ENCODE data around the gene LGALS7B. TPM values are rescaled to one million over a fixed set of nuclear protein-coding genes. Genes with fewer than 3 reads are reported as not detected.
"Not testable (repeated sequence)": the region's sequence is repeated elsewhere in the genome, so short reads cannot be mapped to it uniquely, and the experiment has no call there.

The LGALS7B gene
- total RNA-seq, 1 donor from 2014 or later: not detected

DNA sequence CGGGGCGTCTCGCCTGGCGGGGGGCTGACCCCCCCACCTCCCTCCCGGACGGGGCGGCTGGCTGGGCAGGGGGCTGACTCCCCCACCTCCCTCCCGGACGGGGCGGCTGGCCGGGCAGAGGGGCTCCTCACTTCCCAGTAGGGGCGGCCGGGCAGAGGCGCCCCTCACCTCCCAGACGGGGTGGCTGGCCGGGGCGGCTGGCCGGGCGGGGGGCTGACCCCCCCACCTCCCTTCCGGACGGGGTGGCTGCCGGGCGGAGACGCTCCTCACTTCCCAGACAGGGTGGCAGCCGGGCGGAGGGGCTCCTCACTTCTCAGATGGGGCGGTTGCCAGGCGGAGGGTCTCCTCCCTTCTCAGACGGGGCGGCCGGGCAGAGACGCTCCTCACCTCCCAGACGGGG is 8.8 kb downstream of the LGALS7B start:
- DNase-seq: not testable (repeated sequence)

DNA sequence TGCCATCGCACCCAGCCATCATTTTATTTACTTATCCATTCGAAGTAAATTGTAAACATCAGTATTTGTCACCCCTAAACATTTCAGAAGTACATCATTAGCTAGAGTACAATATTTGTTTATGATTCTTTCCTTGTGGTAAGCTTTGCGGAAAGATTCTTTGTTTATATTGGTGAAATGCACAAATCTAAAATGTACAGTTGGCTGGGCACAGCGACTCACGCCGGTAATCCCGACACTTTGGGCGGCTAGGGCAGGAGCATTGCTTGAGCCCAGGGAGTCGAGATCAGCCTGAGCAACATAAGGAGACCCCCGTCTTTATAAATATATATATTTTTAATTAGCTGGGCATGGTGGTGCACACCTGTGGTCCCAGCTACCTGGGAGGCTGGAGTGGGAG is 10.1 kb downstream of the LGALS7B start:
- DNase-seq: no peak

DNA sequence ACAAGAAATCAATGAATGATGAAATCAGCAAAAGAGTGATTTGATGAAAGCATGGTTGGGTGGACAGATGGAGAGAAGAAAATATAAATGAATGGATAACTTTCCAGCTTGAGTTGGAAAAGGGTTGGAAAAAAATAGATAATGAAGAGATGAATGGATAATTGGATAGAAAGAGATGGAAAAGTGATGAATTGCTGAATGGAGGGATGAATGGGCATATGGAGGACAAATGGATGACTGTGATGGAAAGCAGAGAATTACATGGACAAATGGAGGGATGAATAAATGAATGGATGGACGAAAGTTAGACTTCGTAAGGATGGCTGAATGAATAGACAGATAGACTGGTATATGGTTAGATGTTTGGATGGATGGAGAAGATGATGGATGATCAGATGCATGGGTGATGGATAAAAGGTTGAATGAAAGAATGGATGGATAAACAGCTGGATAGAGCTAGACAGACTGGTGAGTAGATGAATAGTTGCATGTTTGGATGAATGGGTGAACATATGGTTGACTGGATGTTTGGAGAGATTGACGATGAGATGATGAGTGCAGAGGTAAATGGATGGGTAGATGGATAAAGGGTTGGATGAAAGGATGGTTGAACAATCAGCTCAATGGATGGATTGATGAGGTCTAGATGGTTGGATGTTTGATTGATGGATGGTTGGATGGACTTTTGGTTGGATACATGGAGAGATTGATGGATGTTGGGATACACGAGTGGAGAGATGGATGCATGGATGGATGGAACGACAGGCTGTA is 11.8 kb downstream of the LGALS7B start:
- DNase-seq: no peak

DNA sequence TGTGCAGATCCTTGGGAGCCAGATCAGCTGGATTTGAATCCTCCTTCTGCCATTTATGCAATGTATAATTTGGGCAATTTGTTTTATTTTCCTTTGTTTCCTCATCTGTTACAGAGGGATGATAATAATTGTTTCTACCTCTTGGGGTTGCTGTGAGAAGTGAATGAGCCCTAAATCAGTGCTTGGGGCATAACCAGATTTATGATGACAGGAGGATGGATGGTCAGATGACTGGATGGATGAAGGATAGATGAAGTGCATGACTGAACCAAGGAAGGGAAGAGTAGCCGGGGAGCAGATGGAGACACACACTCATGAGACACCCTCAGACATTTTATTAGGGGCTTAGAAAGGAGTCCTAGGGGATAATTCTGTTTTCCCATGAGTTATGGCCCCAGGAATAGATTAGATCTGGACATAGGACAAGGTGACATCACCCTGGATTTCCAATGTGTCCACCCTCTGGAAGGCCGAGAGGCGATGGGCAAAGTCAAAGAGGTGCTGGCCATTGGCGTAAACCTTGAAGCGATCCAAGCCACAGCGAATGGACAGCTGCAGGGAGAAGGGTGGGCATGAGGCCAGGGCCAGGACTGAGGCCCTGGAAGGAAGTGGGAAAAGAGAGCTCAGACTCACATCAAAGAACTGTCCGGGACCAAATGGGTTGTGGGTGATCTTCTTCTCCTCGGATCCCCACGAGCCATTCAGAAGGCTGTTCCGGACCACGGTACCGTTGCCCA is 12.5 kb downstream of the LGALS7B start:
- no peak for DNase-seq

DNA sequence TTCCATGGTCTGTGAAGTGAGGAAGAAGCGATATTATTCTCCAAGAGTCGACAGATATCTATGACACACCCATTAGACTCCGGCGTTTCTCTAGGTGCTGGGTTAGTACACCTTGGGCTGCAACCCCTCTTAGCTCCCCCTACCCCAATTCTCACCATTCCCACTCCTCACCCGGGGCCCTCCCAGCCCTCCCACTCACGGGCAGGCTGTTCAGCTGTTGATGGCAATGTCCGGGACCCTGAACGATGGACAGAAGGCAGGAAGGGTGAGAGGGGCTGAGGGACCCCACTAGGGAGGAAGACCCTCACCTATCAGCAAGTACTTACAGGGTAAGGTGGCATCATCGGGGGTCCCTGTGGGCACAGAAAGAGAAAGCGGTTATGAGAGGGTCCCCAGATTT is 14.5 kb downstream of the LGALS7B start:
- no peak for DNase-seq

DNA sequence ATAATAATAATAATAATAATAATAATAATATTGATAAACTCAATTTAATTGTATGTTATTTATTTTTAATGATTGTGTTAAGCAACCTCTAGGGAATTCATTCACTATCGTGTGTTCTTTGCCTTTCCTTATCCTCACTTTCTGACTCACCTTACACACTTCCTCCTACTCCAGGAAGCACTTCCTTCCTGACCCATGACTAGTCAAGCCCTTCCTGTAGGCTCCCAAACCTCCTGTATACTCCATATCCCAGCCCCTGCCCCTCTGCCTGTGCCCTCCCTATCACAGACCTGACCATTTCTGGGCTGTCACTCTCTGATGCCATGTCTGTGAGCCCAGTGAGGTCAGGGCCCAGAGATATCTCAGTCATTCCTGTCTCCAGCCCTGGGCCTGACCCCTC is 16.2 kb downstream of the LGALS7B start:
- DNase-seq: no peak

DNA sequence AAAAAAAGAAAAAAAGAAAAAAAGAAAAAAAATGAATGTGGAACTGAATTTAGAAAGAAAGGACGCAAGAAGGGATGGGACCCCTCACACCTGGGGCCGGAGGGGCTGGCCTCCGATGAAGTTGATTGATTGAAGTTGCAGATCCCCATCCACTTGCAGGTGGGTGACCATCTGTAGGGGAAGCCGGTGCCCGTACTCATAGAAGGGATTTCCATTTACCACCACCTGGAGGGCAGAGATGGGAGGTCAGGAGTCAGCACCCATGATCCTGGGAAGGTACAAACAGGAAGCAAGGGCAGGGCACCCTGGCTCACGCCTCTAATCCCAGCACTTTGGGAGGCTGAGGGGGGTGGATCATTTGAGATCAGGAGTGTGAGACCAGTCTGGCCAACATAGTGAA is 17.4 kb downstream of the LGALS7B start:
- no peak for DNase-seq

DNA sequence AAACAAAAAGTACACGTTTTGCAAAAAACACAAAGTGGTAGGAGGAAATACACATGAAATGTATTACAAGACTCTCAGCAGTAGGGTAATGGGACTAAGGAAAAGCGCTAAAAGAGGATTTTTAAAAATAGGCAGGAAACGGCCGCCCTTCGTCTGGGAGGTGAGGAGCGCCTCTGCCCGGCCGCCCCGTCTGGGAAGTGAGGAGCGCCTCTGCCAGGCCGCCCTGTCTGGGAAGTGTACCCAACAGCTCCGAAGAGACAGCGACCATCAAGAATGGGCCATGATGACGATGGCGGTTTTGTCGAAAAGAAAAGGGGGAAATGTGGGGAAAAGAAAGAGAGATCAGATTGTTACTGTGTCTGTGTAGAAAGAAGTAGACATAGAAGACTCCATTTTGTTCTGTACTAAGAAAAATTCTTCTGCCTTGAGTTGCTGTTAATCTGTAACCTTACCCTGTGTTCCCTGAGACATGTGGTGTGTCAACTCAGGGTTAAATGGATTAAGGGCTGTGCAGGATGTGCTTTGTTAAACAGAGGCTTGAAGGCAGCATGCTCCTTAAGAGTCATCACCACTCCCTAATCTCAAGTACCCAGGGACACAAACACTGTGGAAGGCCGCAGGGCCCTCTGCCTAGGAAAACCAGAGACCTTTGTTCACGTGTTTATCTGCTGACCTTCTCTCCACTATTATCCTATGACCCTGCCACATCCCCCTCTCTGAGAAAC is 18.5 kb downstream of the LGALS7B start:
- not testable (repeated sequence) for DNase-seq

DNA sequence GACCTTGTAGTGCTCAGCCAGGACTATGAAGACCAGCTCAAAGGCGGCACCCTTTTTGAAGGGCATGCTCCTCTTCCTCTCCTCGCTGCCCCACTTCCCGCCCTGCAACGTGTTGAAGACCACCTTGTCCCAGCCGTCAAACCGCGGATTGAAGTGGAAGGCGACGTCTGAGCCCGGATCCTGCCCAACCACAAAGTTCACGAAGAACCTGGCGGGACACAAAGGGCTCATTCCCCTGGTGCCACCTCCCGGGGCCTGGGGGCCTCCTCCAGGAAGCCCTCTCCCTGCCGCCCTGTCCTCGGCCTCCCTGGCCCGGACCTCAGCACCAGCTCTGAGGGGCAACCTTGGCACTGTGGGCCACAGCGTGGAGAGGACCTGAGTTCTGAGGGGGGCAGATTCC is 19.7 kb downstream of the LGALS7B start:
- DNase-seq: no peak

DNA sequence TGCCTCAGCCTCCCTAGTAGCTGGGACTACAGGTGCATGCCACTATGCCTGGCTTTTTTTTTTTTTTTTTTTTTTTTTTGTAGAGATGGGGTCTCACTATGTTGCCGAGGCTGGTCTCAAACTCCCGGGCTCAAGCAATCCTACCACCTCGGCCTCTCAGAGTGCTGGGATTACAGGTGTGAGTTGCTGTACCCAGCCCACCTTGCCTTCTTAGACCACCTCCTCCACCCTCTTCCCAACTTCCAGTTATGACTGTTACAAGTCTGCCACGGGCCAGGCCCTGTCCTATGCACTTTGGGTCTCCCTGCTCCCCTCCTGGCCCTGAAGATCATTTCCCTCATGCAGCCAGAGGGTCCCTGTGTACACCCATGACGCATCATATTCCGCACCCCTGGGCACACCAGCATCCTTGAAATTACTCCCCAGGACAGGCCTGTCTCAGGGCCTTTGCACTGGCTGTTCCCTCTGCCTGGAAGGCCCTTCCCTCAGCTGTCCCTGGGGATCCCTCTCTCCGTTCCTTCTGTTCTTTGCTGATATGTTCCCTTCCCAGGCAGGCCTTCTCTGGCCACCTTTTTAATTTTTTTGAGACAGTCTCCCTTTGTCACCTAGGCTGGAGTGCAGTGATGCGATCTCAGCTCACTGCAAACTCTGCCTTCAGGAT is 20.7 kb downstream of the LGALS7B start:
- DNase-seq: no peak

DNA sequence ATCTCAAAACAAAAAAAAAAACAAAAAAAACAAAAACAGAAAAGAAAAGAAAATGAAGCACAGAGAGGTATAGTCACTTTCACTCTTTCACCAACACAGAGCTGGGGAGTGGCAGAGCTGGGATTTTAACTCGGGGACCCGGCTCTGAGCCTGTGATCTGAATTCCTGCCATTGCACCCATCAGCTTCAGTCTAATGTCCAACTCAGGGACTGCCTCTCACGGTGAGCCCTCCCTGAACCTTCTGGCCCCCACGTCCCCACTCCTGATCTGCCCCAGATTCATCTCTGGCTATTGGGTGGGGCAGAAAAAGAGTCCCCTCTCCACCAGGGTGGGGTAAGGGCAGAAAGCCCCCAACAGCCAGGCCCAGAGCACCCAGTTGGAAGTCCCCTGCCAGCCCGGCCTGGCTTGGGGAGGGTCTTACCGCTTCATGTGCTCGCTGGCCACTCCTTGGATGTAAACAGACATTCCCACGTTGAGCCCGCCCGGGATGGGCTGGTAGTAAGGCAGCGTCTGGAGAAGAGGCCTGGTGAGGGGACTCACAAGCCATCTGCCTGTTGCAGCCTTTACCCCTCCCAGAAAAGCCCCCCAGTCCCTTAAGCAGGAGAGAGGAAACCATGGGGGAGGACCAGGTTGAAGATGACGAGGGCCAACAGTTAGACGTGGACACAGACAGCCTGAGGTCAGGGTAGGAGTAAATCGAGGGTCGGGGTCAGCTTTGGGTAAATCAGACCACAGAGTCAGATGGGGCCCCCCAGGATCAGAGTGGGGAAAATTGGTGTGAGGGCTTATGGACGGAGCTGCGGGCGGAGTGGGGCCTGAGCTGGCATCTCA is 23.2 kb downstream of the LGALS7B start:
- no peak for DNase-seq

DNA sequence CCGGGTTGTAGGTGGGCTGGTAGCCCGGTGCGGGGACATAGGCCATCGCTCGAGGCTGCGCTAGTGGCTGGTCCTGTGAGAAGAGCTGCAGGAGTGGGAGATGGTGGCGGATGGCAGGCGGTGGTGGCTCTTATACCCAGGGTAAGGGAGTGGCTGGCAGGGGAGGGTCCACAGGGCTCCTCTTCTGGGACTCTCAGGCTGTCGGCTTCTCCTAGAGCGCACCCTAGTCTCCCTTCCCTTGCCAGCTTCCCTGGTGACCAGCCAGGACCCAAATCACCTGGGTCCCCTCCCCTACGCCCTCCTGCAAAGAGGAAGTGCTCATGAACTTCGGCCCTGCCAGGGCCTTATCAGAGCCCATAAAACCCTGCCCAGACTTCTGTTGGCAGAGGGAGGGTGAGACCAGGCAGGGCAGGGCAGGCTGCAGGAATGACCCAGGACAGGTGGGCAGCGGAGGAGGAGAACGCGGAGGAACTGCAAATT is 23.9 kb downstream of the LGALS7B start, which contains the start of gene LGALS4:
TSS of gene LGALS4 (minus strand) at position 105 of the 480 bp plus-strand sequence. CDS start at position 46, 59 bp downstream.
- DNase-seq: no peak

DNA sequence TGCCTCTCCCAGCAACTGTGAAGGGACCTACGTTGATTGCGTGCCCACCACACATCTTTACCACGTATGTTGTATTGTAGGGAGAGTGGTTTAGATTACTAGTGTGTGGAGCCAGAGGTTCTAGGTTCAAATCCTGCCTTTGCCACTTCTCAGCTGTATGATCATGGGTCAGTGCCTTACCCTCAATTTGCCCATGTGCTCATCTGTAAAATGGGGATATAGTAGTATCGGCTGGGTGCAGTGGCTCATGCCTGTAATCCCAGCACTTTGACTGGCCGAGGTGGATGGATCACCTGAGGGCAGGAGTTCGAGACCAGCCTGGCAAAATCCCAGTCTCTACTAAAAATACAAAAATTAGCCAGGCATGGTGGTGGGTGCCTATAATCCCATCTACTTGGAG is 24.3 kb downstream of the LGALS7B start:
- no peak for DNase-seq

DNA sequence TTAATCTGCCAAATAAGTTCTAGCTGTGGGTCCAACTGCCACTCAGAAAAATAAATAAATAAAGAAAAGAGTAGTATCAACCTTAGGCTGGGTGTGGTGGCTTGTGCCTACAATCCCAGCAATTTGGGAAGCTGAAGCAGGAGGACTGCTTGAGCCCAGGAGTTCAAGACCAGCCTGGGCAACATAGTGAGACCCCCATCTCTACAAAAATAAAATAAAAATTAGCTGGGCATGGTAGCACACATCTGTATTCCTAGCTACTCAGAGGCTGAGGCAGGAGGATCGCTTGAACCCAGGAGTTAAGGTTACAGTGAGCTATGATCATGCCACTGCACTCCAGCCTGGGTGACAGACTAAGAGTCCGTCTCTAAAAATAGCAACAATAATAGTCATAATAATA is 24.9 kb downstream of the LGALS7B start:
- DNase-seq: not testable (repeated sequence)

DNA sequence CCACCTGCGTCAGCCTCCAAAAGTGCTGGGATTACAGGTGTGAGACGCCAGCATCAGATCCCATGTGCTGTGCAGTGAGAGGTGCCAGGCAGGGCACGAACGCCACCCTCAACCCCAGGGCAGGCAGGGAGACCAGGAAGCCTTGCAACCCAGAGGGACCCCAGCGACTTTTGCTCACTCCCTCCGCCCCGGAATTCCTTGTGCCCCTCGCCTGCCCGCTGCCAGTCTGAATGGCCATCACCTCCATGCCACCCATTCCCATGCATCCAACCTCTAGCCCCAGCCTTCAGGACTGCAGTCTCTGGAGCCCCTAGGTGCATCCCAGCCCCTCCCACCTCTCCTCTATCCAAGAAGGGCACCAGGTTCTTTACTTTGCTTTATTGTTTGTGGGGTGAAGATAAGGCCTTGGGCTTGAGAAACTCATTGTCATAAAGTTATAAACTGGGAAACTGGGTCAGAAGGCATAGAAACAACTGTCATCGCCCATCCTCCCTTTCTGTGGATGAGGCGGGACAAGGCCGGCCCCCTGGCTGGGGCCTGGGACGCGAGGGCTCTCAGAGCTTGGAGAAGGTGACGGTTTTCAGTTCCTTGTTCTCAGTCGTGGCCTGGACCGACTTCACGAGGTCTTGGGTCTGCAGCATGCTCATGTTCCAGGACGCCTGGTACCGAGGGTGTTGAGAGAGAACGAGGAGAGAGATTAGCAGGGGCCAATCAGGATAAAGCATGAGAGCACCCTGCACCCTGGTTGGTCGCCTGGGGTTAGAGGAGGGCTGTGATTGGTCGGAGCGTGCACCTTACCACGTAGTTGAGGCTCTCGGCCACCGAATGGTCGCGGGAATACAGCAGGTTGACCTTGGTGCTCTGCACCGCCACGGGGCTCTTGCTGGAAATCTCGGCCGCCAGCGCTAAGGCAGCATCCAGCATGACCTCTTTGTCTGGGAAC is 26.3 kb downstream of the LGALS7B start:
- DNase-seq: no peak

DNA sequence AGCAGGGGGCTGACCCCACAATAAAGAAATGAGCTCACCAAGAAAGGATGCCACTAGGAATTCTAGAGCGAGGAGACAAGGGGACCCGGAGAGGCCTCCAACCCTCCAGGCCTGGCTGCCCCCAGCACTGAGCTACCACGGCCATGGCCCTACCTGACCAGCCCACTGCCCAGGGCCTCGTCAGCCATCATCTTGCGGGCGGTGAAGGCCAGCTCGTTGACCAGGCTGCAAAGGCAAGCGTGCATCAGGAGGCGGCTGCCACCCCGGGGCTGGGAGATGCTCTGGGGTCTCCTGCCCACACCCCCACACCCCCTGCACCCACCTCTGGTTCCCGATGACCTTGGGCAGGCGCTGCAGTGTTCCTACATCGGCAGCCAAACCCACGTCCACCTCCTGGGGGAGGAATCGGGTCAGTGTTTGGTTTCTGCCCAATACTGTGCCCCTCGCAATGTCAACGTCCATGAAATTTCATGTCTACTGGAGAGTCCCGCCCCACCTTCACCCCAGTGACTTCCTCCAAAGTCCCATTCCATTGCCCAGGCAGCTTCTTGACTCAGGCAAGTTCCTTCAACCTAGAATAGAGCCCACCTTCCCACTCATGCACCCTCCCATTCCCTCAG is 27.2 kb downstream of the LGALS7B start:
- no peak for DNase-seq

DNA sequence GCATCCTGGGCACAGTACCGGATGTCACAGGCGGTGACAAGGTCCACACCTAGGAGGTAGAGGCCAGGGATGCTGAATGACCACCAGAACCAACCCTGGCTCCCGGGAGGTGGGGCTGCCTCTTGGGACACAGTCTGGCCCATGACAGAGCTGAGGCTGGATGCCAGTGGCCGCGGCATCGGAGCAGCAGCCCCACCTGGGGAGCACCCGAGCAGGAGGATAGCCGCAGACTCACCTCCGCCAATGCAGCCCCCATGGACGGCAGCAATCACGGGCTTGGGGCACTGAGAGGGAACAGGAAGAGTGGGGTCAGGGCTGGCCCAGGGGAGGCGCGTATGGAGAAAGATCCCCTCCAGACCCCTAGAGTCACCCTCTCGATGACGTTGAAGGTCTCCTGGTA is 28.1 kb downstream of the LGALS7B start:
- DNase-seq: no peak

DNA sequence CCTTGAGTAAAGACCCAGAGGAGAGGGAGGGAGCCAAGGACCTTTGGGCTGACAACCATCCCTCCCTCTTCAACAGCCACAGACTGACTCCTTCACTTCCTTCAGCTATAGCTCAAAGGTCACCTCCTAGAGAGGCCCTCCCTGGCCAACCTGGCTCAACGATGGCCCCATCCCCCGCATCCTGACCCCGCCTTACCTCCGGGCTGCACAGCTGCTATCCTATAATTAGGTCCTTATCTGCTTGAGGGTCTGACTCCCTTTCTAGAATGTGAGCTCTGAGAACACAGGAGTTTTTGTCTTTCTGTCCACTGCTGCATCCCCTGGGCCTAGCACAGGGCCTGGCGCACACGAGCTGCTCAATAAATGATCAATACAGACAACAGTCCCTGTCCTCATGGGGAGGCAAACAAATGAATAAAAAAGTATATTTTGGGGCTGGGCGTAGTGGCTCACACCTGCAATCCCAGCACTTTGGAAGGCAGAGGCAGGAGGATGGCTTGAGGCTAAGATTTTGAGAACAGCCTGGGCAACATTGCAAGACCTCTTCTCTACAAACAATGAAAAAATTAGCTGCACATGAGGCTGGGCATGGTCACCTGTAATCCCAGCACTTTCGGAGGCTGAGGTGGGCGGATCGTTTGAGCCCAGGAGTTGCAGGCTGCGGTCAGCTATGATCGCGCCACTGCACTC is 30.4 kb downstream of the LGALS7B start:
- DNase-seq: no peak

DNA sequence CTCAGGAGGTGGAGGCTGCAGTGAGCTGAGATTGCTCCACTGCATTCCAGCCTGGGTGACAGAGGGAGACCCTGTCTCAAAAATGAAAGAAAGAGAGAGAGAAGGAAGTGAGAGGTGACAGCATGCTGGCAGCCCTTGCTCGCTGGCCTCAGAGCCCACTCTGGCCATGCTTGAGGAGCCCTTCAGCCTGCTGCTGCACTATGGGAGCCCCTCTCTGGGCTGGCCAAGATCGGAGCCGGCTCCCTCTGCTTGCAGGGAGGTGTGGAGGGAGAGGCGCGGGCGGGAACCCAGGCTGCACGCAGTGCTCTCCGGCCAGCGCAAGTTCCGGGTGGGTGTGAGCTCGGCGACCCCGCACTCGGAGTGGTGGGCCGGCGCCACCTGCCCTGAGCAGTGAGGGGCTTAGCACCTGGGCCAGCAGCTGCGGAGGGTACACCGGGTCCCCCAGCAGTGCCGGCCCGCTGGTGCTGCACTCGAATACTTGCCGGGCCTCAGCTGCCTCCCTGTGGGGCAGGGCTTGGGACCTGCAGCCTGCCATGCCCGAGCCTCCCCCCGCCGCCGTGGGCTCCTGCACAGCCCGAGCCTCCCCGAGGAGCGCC is 32.3 kb downstream of the LGALS7B start:
- not testable (repeated sequence) for DNase-seq

Measured in occipital lobe (tissue), 2 donors.